ENCODE data around the gene ASMTL.
"Not testable (repeated sequence)": the region's sequence is repeated elsewhere in the genome, so short reads cannot be mapped to it uniquely, and the experiment has no call there.

Gene ASMTL

GRCh38 chrX:1411326-1411725, 41.4 kb downstream of the ASMTL start:
- in situ Hi-C loops (cut with HindIII; ENCODE audit: low sequenced_read_pairs): no loop called here

- in situ Hi-C loops (cut with HindIII; ENCODE audit: low sequenced_read_pairs): no loop called here
Observed at GRCh38 chrX:1407035-1407434, 45.7 kb downstream of the ASMTL start.

GRCh38 chrX:1405769-1406168, 46.9 kb downstream of the ASMTL start:
- in situ Hi-C loops (cut with HindIII; ENCODE audit: low sequenced_read_pairs): not testable (repeated sequence)

GRCh38 chrX:1403867-1404266, 48.8 kb downstream of the ASMTL start:
- in situ Hi-C loops (cut with HindIII; ENCODE audit: low sequenced_read_pairs): not testable (repeated sequence)

GRCh38 chrX:1403228-1403627, 49.5 kb downstream of the ASMTL start:
- in situ Hi-C loops (cut with HindIII; ENCODE audit: low sequenced_read_pairs): no loop called here

- in situ Hi-C loops (cut with HindIII; ENCODE audit: low sequenced_read_pairs): no loop called here
Observed at GRCh38 chrX:1401611-1402430, 50.9 kb downstream of the ASMTL start.

GRCh38 chrX:1400742-1401471, 51.8 kb downstream of the ASMTL start:
- in situ Hi-C loops (cut with HindIII; ENCODE audit: low sequenced_read_pairs): no loop called here

GRCh38 chrX:1400049-1400448, 52.7 kb downstream of the ASMTL start:
- in situ Hi-C loops (cut with HindIII; ENCODE audit: low sequenced_read_pairs): no loop called here

GRCh38 chrX:1398431-1399340, 54.0 kb downstream of the ASMTL start:
- in situ Hi-C loops (cut with HindIII; ENCODE audit: low sequenced_read_pairs): no loop called here

- in situ Hi-C loops (cut with HindIII; ENCODE audit: low sequenced_read_pairs): no loop called here
Observed at GRCh38 chrX:1397441-1398270, 55.1 kb downstream of the ASMTL start.

- in situ Hi-C loops (cut with HindIII; ENCODE audit: low sequenced_read_pairs): no loop called here
Observed at GRCh38 chrX:1397001-1397400, 55.7 kb downstream of the ASMTL start.

GRCh38 chrX:1395646-1396216, 57.0 kb downstream of the ASMTL start:
- in situ Hi-C loops (cut with HindIII; ENCODE audit: low sequenced_read_pairs): no loop called here

- in situ Hi-C loops (cut with HindIII; ENCODE audit: low sequenced_read_pairs): no loop called here
Observed at GRCh38 chrX:1394731-1395501, 57.8 kb downstream of the ASMTL start.

GRCh38 chrX:1393871-1394615, 58.7 kb downstream of the ASMTL start:
- in situ Hi-C loops (cut with HindIII; ENCODE audit: low sequenced_read_pairs): no loop called here

GRCh38 chrX:1392376-1393068, 60.2 kb downstream of the ASMTL start:
- in situ Hi-C loops (cut with HindIII; ENCODE audit: low sequenced_read_pairs): no loop called here

- in situ Hi-C loops (cut with HindIII; ENCODE audit: low sequenced_read_pairs): no loop called here
Observed at GRCh38 chrX:1391707-1392375, 60.9 kb downstream of the ASMTL start, which contains the start of gene SLC25A6. SLC25A6 (minus strand) TSS chrX:1392113; CDS start chrX:1392009, 104 bp downstream.

GRCh38 chrX:1391370-1391706, 61.4 kb downstream of the ASMTL start:
- in situ Hi-C loops (cut with HindIII; ENCODE audit: low sequenced_read_pairs): no loop called here
